Endothelial cell of umbilical vein (primary cell): ENCODE results near the gene TMEM175. TPM values are rescaled to one million over a fixed set of nuclear protein-coding genes. Genes with fewer than 3 reads are reported as not detected.
A peak's percentile ranks its signal among the peaks of the same experiment; 100 is the strongest.

Source experiments
- BruUV-seq: library from RNA; stranded (reverse); fragments of 400-500 nt; replicated peaks from 2 replicates; lab custom pipeline; 2021; lab: Mats Ljungman, UMichigan
- CTCF ChIA-PET: fragments of 300-600, 350-600 bp; sonication (Branson Sonifier 250); formaldehyde crosslinking; loops from one replicate; lab custom pipeline; 2021; ENCODE audit warnings: antibody characterized with exemption, inconsistent platforms; lab: Charles Lee
- POLR2A ChIA-PET: fragments of 300-600, 350-600 bp; sonication (Branson Sonifier 250); formaldehyde crosslinking; loops from one replicate; lab custom pipeline; 2021; ENCODE audit warnings: antibody characterized with exemption, inconsistent platforms; lab: Charles Lee
- DNase-seq: peaks from one replicate; pipeline ENCODE4 v3.0.0-alpha.2; 2011; ENCODE audit warnings: low read depth, low spot score
- FAIRE-seq: peaks from 2 replicates; lab custom pipeline; 2011; peaks lifted over from hg19 to GRCh38; lab: Jason Lieb, UNC
- H2AFZ ChIP-seq: 2 replicates; pipeline ENCODE4 v1.6.0; 2012; ENCODE audit warnings: low read depth, low read length, control low read depth, inconsistent platforms
- H3K27ac ChIP-seq: 2 replicates; pipeline ENCODE4 v1.5.1; 2011; ENCODE audit warnings: low read depth, mild to moderate bottlenecking, control low read depth, low read length, moderate library complexity; ENCODE audit not compliant: insufficient read depth
- H3K27me3 ChIP-seq, 2 experiments: 2 replicates each; pipeline versions ENCODE4 v1.6.0 to v1.6.1; 2011; ENCODE audit warnings: low read length in 2 of 2, mixed read lengths in 1 of 2; ENCODE audit not compliant: control insufficient read depth in 2 of 2, insufficient read depth in 2 of 2
- H3K36me3 ChIP-seq, 2 experiments: 2 replicates in 1 of 2; 3 replicates in 1 of 2; pipeline ENCODE4 v1.5.1; 2011; ENCODE audit warnings: low read length in 2 of 2, mild to moderate bottlenecking in 1 of 2, moderate library complexity in 1 of 2; ENCODE audit not compliant: control insufficient read depth in 2 of 2, insufficient read depth in 2 of 2; ENCODE audit errors: extremely low read depth in 1 of 2
- H3K4me1 ChIP-seq: 3 replicates; pipeline ENCODE4 v1.5.1; 2011; ENCODE audit warnings: mild to moderate bottlenecking, low read length; ENCODE audit not compliant: control insufficient read depth, insufficient read depth; ENCODE audit errors: extremely low read depth
- H3K4me2 ChIP-seq: 2 replicates; pipeline ENCODE4 v1.6.1; 2011; ENCODE audit warnings: low read length, control low read depth, mixed read lengths; ENCODE audit not compliant: insufficient read depth
- H3K4me3 ChIP-seq, 3 experiments: fragments of 200-600 bp in 1 of 3; sonication (generic), shearing (Covaris generic) in 1 of 3; replicated peaks in 1 of 3; 2 replicates each; pipeline ENCODE4 v1.5.1; 2011 to 2016; ENCODE audit warnings: control low read depth in 3 of 3, low read length in 3 of 3, mild to moderate bottlenecking in 2 of 3, inconsistent platforms in 1 of 3, low read depth in 1 of 3, moderate library complexity in 1 of 3; ENCODE audit not compliant: insufficient read depth in 1 of 3
- H3K79me2 ChIP-seq: 2 replicates; pipeline ENCODE4 v1.6.0; 2012; ENCODE audit warnings: low read length, inconsistent platforms; ENCODE audit not compliant: control insufficient read depth, insufficient read depth
- H3K9ac ChIP-seq: replicated peaks from 2 replicates; pipeline ENCODE3; 2011; ENCODE audit warnings: low read length, control low read depth; ENCODE audit not compliant: insufficient read depth; ENCODE audit errors: extremely low read depth
- H3K9me1 ChIP-seq: replicated peaks from 3 replicates; pipeline ENCODE4 v1.6.0; 2011; ENCODE audit warnings: mild to moderate bottlenecking, low read length; ENCODE audit not compliant: control insufficient read depth, insufficient read depth; ENCODE audit errors: extremely low read depth
- H3K9me3 ChIP-seq: replicated peaks from 2 replicates; pipeline ENCODE4 v1.5.1; 2012; ENCODE audit warnings: low read length, inconsistent platforms; ENCODE audit not compliant: control insufficient read depth, insufficient read depth
- H4K20me1 ChIP-seq: replicated peaks from 2 replicates; pipeline ENCODE3; 2011; ENCODE audit warnings: mild to moderate bottlenecking, low read length; ENCODE audit not compliant: control insufficient read depth, insufficient read depth; ENCODE audit errors: extremely low read depth
- EZH2 ChIP-seq: IDR thresholded peaks from 2 replicates; pipeline ENCODE4 v1.6.1; 2012; ENCODE audit warnings: borderline replicate concordance, low read depth, mild to moderate bottlenecking, moderate library complexity, low read length, inconsistent platforms; ENCODE audit not compliant: severe bottlenecking
- FOS ChIP-seq: IDR thresholded peaks from 2 replicates; pipeline ENCODE4 v1.6.1; 2011; ENCODE audit warnings: mild to moderate bottlenecking, low read length, moderate library complexity, borderline replicate concordance; ENCODE audit not compliant: insufficient read depth
- GATA2 ChIP-seq: IDR thresholded peaks from 2 replicates; pipeline ENCODE4 v1.7.0; 2011; ENCODE audit warnings: low read depth, mild to moderate bottlenecking, moderate library complexity, mixed read lengths, low read length; ENCODE audit not compliant: insufficient read length, insufficient read depth
- JUN ChIP-seq: IDR thresholded peaks from 2 replicates; pipeline ENCODE4 v1.6.1; 2011; ENCODE audit warnings: borderline replicate concordance, low read depth; ENCODE audit not compliant: insufficient read length, insufficient read depth
- MYC ChIP-seq: IDR thresholded peaks from one replicate; pipeline ENCODE4 v1.6.1; 2011; ENCODE audit warnings: mild to moderate bottlenecking, low read depth, low read length
- POLR2A ChIP-seq: IDR thresholded peaks from 2 replicates; pipeline ENCODE4 v1.6.1; 2012; ENCODE audit warnings: low read depth, mild to moderate bottlenecking, control low read depth, low read length
- POLR2AphosphoS5 ChIP-seq: IDR thresholded peaks from 2 replicates; pipeline ENCODE4 v1.6.1; 2012; ENCODE audit warnings: low read depth, mild to moderate bottlenecking, control low read depth, low read length, moderate library complexity; ENCODE audit not compliant: insufficient read depth
- dilution Hi-C: fragments of 300-500 bp; cut with MboI; formaldehyde crosslinking; loops from one replicate; pipeline ENCODE4 v1.15.0; 2019; ENCODE audit warnings: low sequenced_read_pairs; ENCODE audit not compliant: extremely low pct_ligation_motif_present
- intact Hi-C: fragments of 100-400 bp; cut with micrococcal nuclease; formaldehyde crosslinking; loops from one replicate; pipeline ENCODE4 v1.10.0; 2022
- polyA plus RNA-seq, 4 experiments: library from polyadenylated mRNA; depleted of rRNA in 3 of 4; stranded (reverse) in 3 of 4; unstranded in 1 of 4; fragments of >200 nt; gene quantifications; 2 replicates each; pipeline versions ENCODE4 v1.2.1 to v1.2.3, GENCODE V29; 2011 to 2012; ENCODE audit warnings: missing spikeins in 1 of 4
- total RNA-seq: library from RNA; stranded (reverse); gene quantifications from 2 replicates; pipeline ENCODE4 v1.2.3, GENCODE V29; 2021
- TF ChIP-seq, protein P1 (sequence below): IDR thresholded peaks from 2 replicates; pipeline ENCODE4 v1.6.1; 2011; ENCODE audit not compliant: insufficient read depth, insufficient read length
- TF ChIP-seq, protein P2 (sequence below), 2 donors: IDR thresholded peaks; 1 replicate in 1 of 2; 2 replicates in 1 of 2; pipeline ENCODE4 v1.5.1; 2011; ENCODE audit warnings: low read length in 2 of 2, mild to moderate bottlenecking in 2 of 2, moderate library complexity in 2 of 2, control low read depth in 1 of 2, inconsistent platforms in 1 of 2, low read depth in 1 of 2; ENCODE audit not compliant: insufficient read depth in 1 of 2; ENCODE audit errors: extremely low read depth in 1 of 2

Gene TMEM175
- total and polyA plus RNA-seq, 2 donors (not counting 3 experiments of a cell fraction or from before 2014, with no cell fraction given), result 21.9 to 80.1 TPM

DNA sequence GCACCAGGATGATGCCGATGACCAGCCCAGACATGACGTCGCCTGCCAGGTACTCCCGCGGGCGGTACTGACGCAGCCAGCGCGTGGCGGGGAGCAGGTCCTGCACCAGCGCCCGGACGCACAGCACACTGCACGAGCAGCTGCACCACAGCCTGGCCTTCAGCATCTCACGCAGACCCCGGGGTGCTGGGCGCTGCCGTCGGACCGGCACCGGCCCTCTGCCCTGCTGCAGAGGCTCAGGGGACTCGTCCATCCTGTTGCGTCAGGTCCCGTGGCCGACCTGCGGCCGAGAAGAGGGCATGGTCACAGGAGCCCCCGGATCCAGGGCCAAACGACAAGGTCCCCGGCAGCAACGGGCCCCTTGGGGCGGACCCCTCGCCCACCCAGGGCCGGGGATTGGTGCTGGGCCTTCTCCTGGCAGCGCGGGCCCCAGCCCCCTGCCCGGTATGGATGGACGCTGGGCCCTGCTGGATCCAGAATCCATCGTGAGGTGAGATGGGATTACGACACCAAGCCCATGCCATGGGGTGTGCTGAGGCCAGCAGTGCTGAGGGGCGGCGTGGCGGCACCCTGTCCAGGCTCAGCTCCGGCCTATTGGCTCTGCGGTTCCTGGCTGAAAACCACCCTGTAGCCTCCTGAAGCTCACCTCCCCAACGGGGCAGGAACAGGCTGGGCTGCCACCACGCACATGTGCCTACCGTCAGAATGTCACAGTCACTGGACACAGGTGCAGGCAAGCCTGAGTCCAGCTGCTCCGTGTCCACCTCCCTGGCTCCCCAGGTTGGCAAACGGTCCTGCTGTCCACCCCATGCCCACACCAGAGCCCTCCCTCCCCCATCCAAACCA is 59.4 kb downstream of the TMEM175 start:
- dilution Hi-C loops, result no loop called here
- TF ChIP-seq GATA2, result no peak
- TF ChIP-seq POLR2A, result no peak
- TF ChIP-seq POLR2AphosphoS5, result no peak
- no peak for TF ChIP-seq EZH2
- TF ChIP-seq, protein P1, sequence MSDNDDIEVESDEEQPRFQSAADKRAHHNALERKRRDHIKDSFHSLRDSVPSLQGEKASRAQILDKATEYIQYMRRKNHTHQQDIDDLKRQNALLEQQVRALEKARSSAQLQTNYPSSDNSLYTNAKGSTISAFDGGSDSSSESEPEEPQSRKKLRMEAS, result no peak
- TF ChIP-seq JUN, result no peak
- no peak for TF ChIP-seq MYC
- TF ChIP-seq, protein P2, sequence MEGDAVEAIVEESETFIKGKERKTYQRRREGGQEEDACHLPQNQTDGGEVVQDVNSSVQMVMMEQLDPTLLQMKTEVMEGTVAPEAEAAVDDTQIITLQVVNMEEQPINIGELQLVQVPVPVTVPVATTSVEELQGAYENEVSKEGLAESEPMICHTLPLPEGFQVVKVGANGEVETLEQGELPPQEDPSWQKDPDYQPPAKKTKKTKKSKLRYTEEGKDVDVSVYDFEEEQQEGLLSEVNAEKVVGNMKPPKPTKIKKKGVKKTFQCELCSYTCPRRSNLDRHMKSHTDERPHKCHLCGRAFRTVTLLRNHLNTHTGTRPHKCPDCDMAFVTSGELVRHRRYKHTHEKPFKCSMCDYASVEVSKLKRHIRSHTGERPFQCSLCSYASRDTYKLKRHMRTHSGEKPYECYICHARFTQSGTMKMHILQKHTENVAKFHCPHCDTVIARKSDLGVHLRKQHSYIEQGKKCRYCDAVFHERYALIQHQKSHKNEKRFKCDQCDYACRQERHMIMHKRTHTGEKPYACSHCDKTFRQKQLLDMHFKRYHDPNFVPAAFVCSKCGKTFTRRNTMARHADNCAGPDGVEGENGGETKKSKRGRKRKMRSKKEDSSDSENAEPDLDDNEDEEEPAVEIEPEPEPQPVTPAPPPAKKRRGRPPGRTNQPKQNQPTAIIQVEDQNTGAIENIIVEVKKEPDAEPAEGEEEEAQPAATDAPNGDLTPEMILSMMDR (IDR thresholded peaks at IDR 0.05; ENCODE audit: extremely low read depth in 1 of 2, insufficient read depth in 1 of 2, low read depth in 1 of 2, low read length in 2 of 2), result no peak
- no peak for TF ChIP-seq FOS
- Histone ChIP-seq H3K79me2 (no peaks in the 10 kb centered on the region), H3K4me2 (no peak overlapping the region), H3K9me1 (no peaks in the 10 kb centered on the region), H3K27me3 (peaks cover 3% of the 10 kb centered on the region in 2 experiments), H3K27ac (peak overlapping the region; percentile 55), H2AFZ (no peak overlapping the region), H4K20me1 (no peaks in the 10 kb centered on the region), H3K4me1 (peaks cover 3% of the 10 kb centered on the region), H3K4me3 (no peak overlapping the region), H3K9ac (peak overlapping the region; percentile 13), H3K36me3 (peaks cover 0 to 2% of the 10 kb centered on the region in 2 experiments), H3K9me3 (no peaks in the 10 kb centered on the region)
- FAIRE-seq (no peak), DNase-seq (no peak)
- ChIA-PET CTCF (interaction anchor here (1.1 to 1.6 kb wide), 2 partner anchors 12 to 101 kb away, joined by 3 read pairs; no protein-coding TSS in a partner anchor), POLR2A (no interaction called here)
- BruUV-seq, result no TSS peak
- intact Hi-C loops, result no loop called here
